HCT116 (cell line): ENCODE measurements around the gene EPN1. TPM values are rescaled to one million over a fixed set of nuclear protein-coding genes. Genes with fewer than 3 reads are reported as not detected.

Experiments
- ATAC-seq: fragments of 200-7000 bp; cut with Tn5 transposase; 2 replicates; pipeline ENCODE4 v1.9.1; 2020; ENCODE audit warnings: mild to moderate bottlenecking, moderate library complexity
- BruUV-seq: library from RNA; stranded (reverse); fragments of 400-500 nt; replicated peaks from 2 replicates; lab custom pipeline; 2021; lab: Mats Ljungman, UMichigan
- CTCF ChIA-PET: fragments of 300-600 bp; sonication (Branson Sonifier 250); formaldehyde crosslinking; loops from one replicate; lab custom pipeline; 2021; ENCODE audit warnings: antibody characterized with exemption; lab: Charles Lee
- POLR2A ChIA-PET: fragments of 300-600, 350-600 bp; sonication (Branson Sonifier 250); formaldehyde crosslinking; loops from one replicate; lab custom pipeline; 2021; ENCODE audit warnings: antibody characterized with exemption; lab: Charles Lee
- RAD21 ChIA-PET, 2 experiments: fragments of 300-600 bp; sonication (Branson Sonifier 250); formaldehyde crosslinking; loops; one replicate each; lab custom pipeline; 2023; ENCODE audit warnings: low total read pairs in 2 of 2; ENCODE audit not compliant: uncharacterized antibody in 2 of 2, unreplicated experiment in 2 of 2, low non-redundant PET in 1 of 2; lab: Charles Lee
- DNase-seq: peaks from one replicate; pipeline ENCODE4 v3.0.0-alpha.2; 2010; ENCODE audit warnings: low read depth, low spot score
- H2AFZ ChIP-seq: fragments of 200-600 bp; shearing (Covaris generic), sonication (generic); 2 replicates; pipeline ENCODE4 v1.6.1; 2017; ENCODE audit warnings: low read depth, mixed run types, mixed read lengths, antibody characterized with exemption, low read length; ENCODE audit not compliant: poor library complexity, severe bottlenecking
- H3K27ac ChIP-seq: 2 replicates; pipeline ENCODE4 v1.5.1; 2012; ENCODE audit warnings: low read depth, low read length
- H3K27me3 ChIP-seq: fragments of 200-600 bp; sonication (generic); 2 replicates; pipeline ENCODE4 v1.6.1; 2016; ENCODE audit warnings: mixed run types, low read length, mixed read lengths; ENCODE audit not compliant: insufficient read depth
- H3K36me3 ChIP-seq, 2 experiments: fragments of 200-500 bp in 1 of 2; fragments of 200-600 bp in 1 of 2; sonication (Bioruptor generic) in 1 of 2; sonication (generic) in 1 of 2; 2 replicates each; pipeline versions ENCODE4 v1.5.1 to v1.6.1; 2014 to 2016; ENCODE audit warnings: low read length in 2 of 2, inconsistent platforms in 1 of 2, mixed read lengths in 1 of 2, mixed run types in 1 of 2; ENCODE audit not compliant: insufficient read depth in 2 of 2, control insufficient read depth in 1 of 2
- H3K4me1 ChIP-seq, 2 experiments: fragments of 200-600 bp in 1 of 2; sonication (generic) in 1 of 2; 2 replicates each; pipeline versions ENCODE4 v1.5.1 to v1.6.1; 2012 to 2017; ENCODE audit warnings: low read length in 2 of 2, inconsistent platforms in 1 of 2, mild to moderate bottlenecking in 1 of 2, mixed read lengths in 1 of 2, mixed run types in 1 of 2, moderate library complexity in 1 of 2; ENCODE audit not compliant: insufficient read depth in 2 of 2, control insufficient read depth in 1 of 2
- H3K4me2 ChIP-seq: fragments of 200-600 bp; sonication (generic); 2 replicates; pipeline ENCODE4 v1.6.1; 2017; ENCODE audit warnings: mixed run types, low read length, mixed read lengths
- H3K4me3 ChIP-seq, 2 experiments: fragments of 200-600 bp in 1 of 2; sonication (generic) in 1 of 2; replicated peaks in 1 of 2; 2 replicates each; pipeline ENCODE4 v1.5.1; 2011 to 2016; ENCODE audit warnings: low read length in 2 of 2, control low read depth in 1 of 2, low read depth in 1 of 2, mild to moderate bottlenecking in 1 of 2, mixed read lengths in 1 of 2, mixed run types in 1 of 2
- H3K79me2 ChIP-seq: fragments of 200-600 bp; sonication (generic); 2 replicates; pipeline ENCODE4 v1.6.1; 2017; ENCODE audit warnings: mild to moderate bottlenecking, mixed run types, low read length, moderate library complexity, mixed read lengths; ENCODE audit not compliant: insufficient read depth
- H3K9ac ChIP-seq: fragments of 200-600 bp; sonication (generic); 2 replicates; pipeline ENCODE4 v1.6.1; 2016; ENCODE audit warnings: low read length, mixed read lengths
- H3K9me2 ChIP-seq: fragments of 200-600 bp; sonication (generic), shearing (Covaris generic); 2 replicates; pipeline ENCODE4 v1.6.1; 2017; ENCODE audit warnings: mixed run types, mild to moderate bottlenecking, moderate library complexity; ENCODE audit not compliant: insufficient read depth
- H3K9me3 ChIP-seq, 2 experiments: fragments of 200-500 bp in 1 of 2; fragments of 200-600 bp in 1 of 2; sonication (Bioruptor generic) in 1 of 2; sonication (generic) in 1 of 2; 2 replicates each; pipeline ENCODE4 v1.6.1; 2014 to 2017; ENCODE audit warnings: low read length in 2 of 2, mixed read lengths in 2 of 2, inconsistent platforms in 1 of 2, low read depth in 1 of 2, mild to moderate bottlenecking in 1 of 2, mixed run types in 1 of 2, moderate library complexity in 1 of 2; ENCODE audit not compliant: control insufficient read depth in 1 of 2, insufficient read depth in 1 of 2
- H4K20me1 ChIP-seq: fragments of 200-600 bp; sonication (generic), shearing (Covaris generic); 2 replicates; pipeline ENCODE4 v1.6.1; 2017; ENCODE audit warnings: mixed run types, mild to moderate bottlenecking, moderate library complexity; ENCODE audit not compliant: insufficient read depth
- CBX3 ChIP-seq: IDR thresholded peaks from 2 replicates; pipeline ENCODE4 v1.6.1; 2012; ENCODE audit warnings: low read depth
- CEBPB ChIP-seq: IDR thresholded peaks from 2 replicates; pipeline ENCODE4 v1.6.1; 2012; ENCODE audit warnings: low read depth
- EGR1 ChIP-seq: IDR thresholded peaks from 2 replicates; pipeline ENCODE4 v1.6.1; 2012; ENCODE audit warnings: low read depth
- ELF1 ChIP-seq: IDR thresholded peaks from 2 replicates; pipeline ENCODE4 v1.6.1; 2012; ENCODE audit warnings: low read depth, borderline replicate concordance
- FOSL1 ChIP-seq: IDR thresholded peaks from 2 replicates; pipeline ENCODE4 v1.6.1; 2012; ENCODE audit warnings: low read depth
- JUND ChIP-seq: IDR thresholded peaks from 2 replicates; pipeline ENCODE4 v1.6.1; 2012
- RAD21 ChIP-seq: IDR thresholded peaks from 2 replicates; pipeline ENCODE4 v1.6.1; 2012; ENCODE audit warnings: low read depth, mild to moderate bottlenecking
- SP1 ChIP-seq: IDR thresholded peaks from 2 replicates; pipeline ENCODE4 v1.6.1; 2012; ENCODE audit warnings: low read depth
- SRF ChIP-seq: IDR thresholded peaks from 2 replicates; pipeline ENCODE4 v1.6.1; 2012; ENCODE audit warnings: low read depth
- ZNF274 ChIP-seq: fragments of 200-500 bp; sonication (Bioruptor generic); IDR thresholded peaks from 2 replicates; pipeline ENCODE4 v1.6.1; 2014; ENCODE audit warnings: mild to moderate bottlenecking, low read depth, low read length, inconsistent platforms
- intact Hi-C: fragments of 100-400 bp; cut with micrococcal nuclease; formaldehyde crosslinking; loops from 2 replicates; pipeline ENCODE4 v1.10.0; 2022
- total RNA-seq: library from RNA; stranded (reverse); gene quantifications from one replicate; pipeline ENCODE4 v1.2.1, GENCODE V29; 2021; ENCODE audit not compliant: unreplicated experiment
- TF ChIP-seq, protein P1 (sequence below): IDR thresholded peaks from 2 replicates; pipeline ENCODE4 v1.6.1; 2011; ENCODE audit warnings: mild to moderate bottlenecking, low read length, moderate library complexity; ENCODE audit not compliant: insufficient replicate concordance; ENCODE audit errors: extremely low read depth
- TF ChIP-seq, protein P2 (sequence below): IDR thresholded peaks from 2 replicates; pipeline ENCODE4 v1.6.1; 2012

Gene EPN1
- total RNA-seq, 1 experiment from 2014 or later, result 122 TPM

DNA sequence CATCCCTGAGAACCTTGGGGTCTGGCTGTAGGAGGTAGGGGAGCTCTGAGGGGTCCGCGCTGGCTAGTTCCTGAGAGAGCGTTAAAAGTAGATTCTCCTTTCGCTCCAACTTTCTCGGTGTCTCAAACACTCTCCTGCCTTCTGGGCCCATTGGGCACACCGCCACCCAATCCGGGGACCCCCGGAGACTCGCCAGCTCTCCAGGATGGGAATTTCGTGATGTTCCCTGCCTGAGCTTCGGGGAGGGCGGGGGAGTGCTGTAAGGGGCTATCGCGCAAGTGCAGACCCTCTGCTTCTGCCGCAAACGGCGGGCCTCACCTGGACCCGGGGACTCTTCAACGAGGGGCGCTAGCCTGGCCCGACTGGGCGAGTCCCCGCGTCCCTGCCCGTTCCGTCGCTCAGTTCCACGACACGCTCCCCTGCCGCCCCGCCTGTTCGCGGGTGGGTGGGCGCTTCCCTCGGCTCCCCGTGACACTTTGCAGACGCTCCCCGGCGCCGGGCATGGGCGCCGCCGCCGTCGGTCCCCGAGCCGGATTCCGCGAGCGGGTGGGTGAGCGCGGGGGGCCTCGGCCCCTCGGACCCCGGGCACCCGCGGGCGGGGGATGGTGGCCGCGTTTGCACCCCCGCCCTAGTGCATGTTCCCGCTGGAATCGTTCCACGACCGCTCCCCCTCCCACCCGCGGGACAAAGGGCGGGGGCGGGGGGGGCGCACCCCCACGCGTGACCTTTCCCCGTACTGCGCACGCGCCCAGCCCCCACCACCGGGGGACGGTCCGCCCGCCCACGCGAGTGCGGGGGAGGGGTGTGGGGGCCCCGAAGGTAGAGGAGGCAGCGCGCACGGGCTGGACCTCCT, 27.1 kb upstream of the EPN1 start, which contains the start of gene CCDC106:
TSS of gene CCDC106 (plus strand) at position 481 of the 853 bp plus-strand sequence. CDS start 835 bp downstream, outside the sequence.
- Histone ChIP-seq H3K4me1 (peaks cover 8 to 20% of the 10 kb centered on the region in 2 experiments; a peak in 3 of 4 replicates), H2AFZ (no peak within 1 kb of the TSS), H3K4me3 (no peak within 1 kb of the TSS), H3K79me2 (peaks cover 27% of the 10 kb centered on the region), H4K20me1 (no peaks in the 10 kb centered on the region), H3K27ac (peak within 1 kb of the TSS; percentile 18; the same call in 1 of the 2 replicates), H3K4me2 (no peak within 1 kb of the TSS), H3K9me3 (no peaks in the 10 kb centered on the region), H3K27me3 (no peaks in the 10 kb centered on the region), H3K36me3 (peaks cover 10 to 12% of the 10 kb centered on the region in 2 experiments; a peak in 3 of 4 replicates), H3K9ac (no peak within 1 kb of the TSS), H3K9me2 (no peaks in the 10 kb centered on the region)
- DNase-seq (no peak), ATAC-seq (no peak)
- TF ChIP-seq CEBPB, result no peak
- TF ChIP-seq RAD21, result no peak
- TF ChIP-seq JUND, result no peak
- TF ChIP-seq, protein P1, sequence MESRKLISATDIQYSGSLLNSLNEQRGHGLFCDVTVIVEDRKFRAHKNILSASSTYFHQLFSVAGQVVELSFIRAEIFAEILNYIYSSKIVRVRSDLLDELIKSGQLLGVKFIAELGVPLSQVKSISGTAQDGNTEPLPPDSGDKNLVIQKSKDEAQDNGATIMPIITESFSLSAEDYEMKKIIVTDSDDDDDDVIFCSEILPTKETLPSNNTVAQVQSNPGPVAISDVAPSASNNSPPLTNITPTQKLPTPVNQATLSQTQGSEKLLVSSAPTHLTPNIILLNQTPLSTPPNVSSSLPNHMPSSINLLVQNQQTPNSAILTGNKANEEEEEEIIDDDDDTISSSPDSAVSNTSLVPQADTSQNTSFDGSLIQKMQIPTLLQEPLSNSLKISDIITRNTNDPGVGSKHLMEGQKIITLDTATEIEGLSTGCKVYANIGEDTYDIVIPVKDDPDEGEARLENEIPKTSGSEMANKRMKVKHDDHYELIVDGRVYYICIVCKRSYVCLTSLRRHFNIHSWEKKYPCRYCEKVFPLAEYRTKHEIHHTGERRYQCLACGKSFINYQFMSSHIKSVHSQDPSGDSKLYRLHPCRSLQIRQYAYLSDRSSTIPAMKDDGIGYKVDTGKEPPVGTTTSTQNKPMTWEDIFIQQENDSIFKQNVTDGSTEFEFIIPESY, result no peak
- TF ChIP-seq, protein P2, sequence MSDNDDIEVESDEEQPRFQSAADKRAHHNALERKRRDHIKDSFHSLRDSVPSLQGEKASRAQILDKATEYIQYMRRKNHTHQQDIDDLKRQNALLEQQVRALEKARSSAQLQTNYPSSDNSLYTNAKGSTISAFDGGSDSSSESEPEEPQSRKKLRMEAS, result no peak
- TF ChIP-seq ZNF274, result no peak
- TF ChIP-seq SP1, result no peak
- TF ChIP-seq SRF, result no peak
- no peak for TF ChIP-seq EGR1
- TF ChIP-seq FOSL1, result no peak
- TF ChIP-seq ELF1, result no peak
- TF ChIP-seq CBX3, result no peak
- no TSS peak for BruUV-seq
- intact Hi-C loops, result no loop called here
- POLR2A ChIA-PET, result no interaction called here
- RAD21 ChIA-PET, result no interaction called here
- CTCF ChIA-PET, result no interaction called here
